GM12801 (cell line): ENCODE results near the gene NOS2.

Experiments used
- TF ChIP-seq, protein P1 (sequence below): IDR thresholded peaks from one replicate; pipeline ENCODE4 v1.5.1; 2011; ENCODE audit warnings: control low read depth; ENCODE audit not compliant: insufficient read length; ENCODE audit errors: extremely low read depth

NOS2 gene

DNA sequence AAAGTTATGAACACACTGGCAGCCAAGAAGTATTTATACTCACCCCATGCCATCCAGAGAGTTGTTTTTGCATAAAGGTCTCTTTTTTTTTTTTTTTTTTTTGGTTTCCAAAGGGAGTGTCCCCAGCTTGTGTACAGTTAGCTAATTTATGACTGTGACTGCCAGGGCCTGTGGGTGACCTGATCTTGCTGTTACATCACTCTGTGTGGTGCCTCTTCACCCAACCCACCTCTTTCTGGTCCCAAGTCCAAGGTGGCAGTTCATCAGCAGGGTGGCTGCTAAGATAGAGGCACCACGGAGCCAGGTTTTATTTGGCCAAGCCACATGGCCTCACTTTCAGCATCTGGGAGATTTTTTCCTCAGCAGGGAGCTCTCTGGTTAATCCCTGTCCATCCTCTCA is at the start of gene NOS2:
Gene NOS2, minus strand, starts transcription at position 8 of the 400 bp plus-strand sequence. CDS start 1,720 bp downstream, outside the sequence.
- TF ChIP-seq, protein P1, sequence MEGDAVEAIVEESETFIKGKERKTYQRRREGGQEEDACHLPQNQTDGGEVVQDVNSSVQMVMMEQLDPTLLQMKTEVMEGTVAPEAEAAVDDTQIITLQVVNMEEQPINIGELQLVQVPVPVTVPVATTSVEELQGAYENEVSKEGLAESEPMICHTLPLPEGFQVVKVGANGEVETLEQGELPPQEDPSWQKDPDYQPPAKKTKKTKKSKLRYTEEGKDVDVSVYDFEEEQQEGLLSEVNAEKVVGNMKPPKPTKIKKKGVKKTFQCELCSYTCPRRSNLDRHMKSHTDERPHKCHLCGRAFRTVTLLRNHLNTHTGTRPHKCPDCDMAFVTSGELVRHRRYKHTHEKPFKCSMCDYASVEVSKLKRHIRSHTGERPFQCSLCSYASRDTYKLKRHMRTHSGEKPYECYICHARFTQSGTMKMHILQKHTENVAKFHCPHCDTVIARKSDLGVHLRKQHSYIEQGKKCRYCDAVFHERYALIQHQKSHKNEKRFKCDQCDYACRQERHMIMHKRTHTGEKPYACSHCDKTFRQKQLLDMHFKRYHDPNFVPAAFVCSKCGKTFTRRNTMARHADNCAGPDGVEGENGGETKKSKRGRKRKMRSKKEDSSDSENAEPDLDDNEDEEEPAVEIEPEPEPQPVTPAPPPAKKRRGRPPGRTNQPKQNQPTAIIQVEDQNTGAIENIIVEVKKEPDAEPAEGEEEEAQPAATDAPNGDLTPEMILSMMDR, result no peak

DNA sequence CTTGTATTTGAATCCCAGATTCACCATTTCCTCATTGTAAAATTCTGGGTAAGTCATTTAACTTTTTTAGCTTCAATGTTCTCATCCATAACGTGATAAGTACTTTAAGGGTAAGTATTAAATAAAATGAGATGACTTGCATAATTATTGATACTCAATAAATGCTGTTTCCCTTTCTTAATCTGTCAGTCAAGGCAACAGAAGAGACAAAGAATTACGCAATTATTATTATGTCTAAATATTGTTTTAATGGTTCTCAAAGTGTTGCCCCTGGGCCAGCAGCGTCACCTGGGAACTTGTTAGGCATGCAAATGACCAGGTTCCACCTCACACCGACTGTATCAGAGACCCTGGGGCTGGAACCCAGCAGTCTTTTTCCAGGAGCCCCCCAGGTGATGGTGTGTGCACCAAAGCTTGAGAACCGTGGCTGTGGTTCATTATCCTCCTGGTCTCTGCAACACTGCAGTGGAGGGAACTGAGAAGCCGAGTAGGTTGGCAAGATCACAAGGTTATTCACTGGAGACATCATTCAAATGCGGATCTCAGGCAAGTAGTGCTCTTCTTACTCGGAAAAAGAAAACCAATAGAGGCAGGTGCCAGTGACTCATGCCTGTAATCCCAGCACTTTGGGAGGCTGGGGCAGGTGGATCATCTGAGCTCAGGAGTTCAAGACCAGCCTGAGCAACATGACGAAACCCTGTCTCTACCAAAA is 49.3 kb upstream of the NOS2 start:
- TF ChIP-seq, protein P1, result no peak

DNA sequence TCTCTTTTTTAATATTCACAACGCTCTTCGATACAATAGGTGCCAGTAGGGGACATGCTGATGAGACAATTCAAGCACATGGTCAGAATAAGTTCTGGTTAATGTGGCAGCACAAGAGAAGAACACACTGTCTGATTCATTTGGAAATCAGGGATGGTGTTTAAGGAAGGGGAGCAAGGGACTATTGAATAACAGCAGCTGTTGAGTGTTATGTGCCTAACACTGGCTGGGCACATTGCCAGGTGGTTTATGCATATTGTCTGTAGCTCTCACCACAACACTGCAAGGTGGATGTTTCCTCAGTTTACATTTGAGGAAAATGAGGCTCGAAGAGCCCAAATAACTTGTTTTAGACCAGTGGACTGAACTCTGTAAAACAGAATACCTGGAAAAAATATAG is 48.6 kb upstream of the NOS2 start:
- TF ChIP-seq, protein P1, result no peak

DNA sequence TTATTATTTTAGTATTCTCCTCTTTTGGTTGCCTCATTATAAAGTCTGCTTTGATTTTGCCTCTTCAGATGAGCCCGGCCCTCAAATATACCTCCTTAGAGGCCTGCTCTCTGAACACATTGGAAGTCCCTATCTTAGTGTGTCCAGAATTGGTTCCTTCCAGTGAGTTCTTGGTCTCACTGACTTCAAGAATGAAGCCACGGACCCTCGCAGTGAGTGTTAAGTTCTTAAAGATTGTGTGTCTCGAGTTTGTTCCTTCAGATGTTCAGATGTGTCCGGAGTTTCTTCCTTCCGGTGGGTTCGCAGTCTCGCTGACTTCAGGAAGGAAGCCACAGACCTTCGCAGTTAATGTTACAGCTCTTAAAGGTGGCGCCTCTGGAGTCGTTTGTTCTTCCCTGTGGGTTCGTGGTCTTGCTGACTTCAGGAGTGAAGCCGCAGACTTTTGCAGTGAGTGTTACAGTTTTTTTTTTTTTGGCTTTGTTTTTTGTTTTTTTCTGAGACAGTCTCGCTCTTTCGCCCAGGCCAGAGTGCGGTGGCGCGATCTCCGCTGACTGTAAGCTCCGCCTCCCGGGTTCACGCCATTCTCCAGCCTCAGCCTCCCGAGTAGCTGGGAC is 45.8 kb upstream of the NOS2 start:
- TF ChIP-seq, protein P1, result no peak

DNA sequence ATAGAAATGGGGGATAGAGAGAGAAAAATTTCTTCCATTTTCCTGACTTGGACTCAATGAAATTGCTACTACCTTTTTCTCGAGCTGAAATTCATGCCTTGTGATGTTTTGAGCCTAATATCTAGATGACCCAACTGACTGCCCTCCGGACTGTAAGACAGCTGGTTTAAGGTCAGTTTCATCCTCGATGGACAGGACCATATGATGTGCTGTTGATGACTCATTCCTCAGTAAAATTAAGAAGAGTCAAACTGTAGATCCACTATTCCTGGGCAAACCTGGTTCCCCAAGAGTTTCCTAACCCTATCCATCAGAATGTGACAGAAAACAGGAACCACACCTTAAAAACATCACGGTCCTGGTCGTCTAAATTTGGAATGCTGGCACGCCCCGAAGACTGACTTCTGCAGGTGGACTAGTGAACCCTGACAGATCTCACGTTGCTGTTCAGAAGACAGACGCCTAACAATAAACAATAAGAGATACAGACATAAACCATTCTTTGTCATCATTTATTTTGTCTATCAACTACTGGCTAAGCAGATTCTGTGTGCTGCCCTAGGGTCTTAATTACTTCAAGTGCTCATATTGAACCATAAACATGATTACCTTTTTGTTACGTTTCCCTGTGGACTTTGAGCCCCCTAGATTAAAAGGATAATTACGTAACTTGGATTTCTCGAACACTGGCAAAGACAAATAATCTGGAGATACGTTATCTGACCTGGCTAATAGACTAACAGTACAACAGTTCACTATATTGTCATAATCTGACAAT is 45.1 kb upstream of the NOS2 start:
- TF ChIP-seq, protein P1, result no peak

- TF ChIP-seq, protein P1, result no peak
These were observed 40.4 kb upstream of the NOS2 start for GRCh38 chr17:27840688-27841087.

DNA sequence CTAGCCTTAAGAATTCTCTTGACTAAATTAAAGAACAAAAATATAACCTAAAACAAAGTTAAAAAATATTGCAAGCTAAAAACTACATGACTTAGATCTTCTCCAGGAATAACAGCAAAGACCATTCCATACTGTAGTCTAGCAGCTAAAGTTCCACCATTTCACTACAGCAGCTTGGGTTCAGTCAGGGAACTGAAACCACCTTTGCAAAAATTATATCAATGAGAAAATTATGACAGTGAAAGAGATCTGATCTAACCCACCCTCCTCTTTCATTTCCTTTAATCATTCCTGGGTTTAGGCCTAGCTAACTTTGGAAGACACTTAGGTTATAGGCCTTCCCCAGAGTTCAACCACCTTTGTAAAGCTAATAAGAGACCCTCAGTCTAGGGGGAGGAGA is 36.3 kb upstream of the NOS2 start:
- TF ChIP-seq, protein P1, result no peak
